ENCODE data around the gene SHISA5.

GRCh38 chr3:48456456-48456855, 47.5 kb downstream of the SHISA5 start:
- no peak for TF ChIP-seq CTCF (IDR thresholded peaks at IDR 0.05; ENCODE audit: low read depth, low read length)
- TF ChIP-seq EZH2phosphoT487 (IDR thresholded peaks at IDR 0.05; ENCODE audit: low read depth), result no peak
